SKM-1 (cell line): Measurements from ENCODE around the gene ATM.
"Not testable (repeated sequence)": the region's sequence is repeated elsewhere in the genome, so short reads cannot be mapped to it uniquely, and the experiment has no call there.

Experiments used
- DNase-seq: peaks from one replicate; lab custom pipeline; 2025; ENCODE audit not compliant: unreplicated experiment; lab: John Stamatoyannopoulos, UW

Gene ATM

GRCh38 chr11:108221911-108222573, 825 bp upstream of the ATM start:
- DNase-seq, result no peak

GRCh38 chr11:108223348-108224149, 682 bp downstream of the ATM start:
- DNase-seq, result no peak

- no peak for DNase-seq
Measured at GRCh38 chr11:108224366-108224765, 1.5 kb downstream of the ATM start.

GRCh38 chr11:108224911-108225786, 2.3 kb downstream of the ATM start:
- DNase-seq, result no peak

- DNase-seq, result no peak
Measured at GRCh38 chr11:108226036-108226435, 3.2 kb downstream of the ATM start.

- DNase-seq, result no peak
Measured at GRCh38 chr11:108228251-108228650, 5.4 kb downstream of the ATM start.

- no peak for DNase-seq
Measured at GRCh38 chr11:108233277-108233945, 10.5 kb downstream of the ATM start.

GRCh38 chr11:108235192-108235591, 12.3 kb downstream of the ATM start:
- no peak for DNase-seq

GRCh38 chr11:108235633-108236032, 12.8 kb downstream of the ATM start:
- DNase-seq, result no peak

GRCh38 chr11:108237058-108237481, 14.2 kb downstream of the ATM start:
- no peak for DNase-seq

GRCh38 chr11:108239076-108239475, 16.2 kb downstream of the ATM start:
- DNase-seq, result no peak

GRCh38 chr11:108241330-108242037, 18.6 kb downstream of the ATM start:
- DNase-seq, result no peak

GRCh38 chr11:108242422-108242821, 19.6 kb downstream of the ATM start:
- DNase-seq, result no peak

GRCh38 chr11:108246308-108246707, 23.4 kb downstream of the ATM start:
- DNase-seq, result no peak

GRCh38 chr11:108246885-108247284, 24.0 kb downstream of the ATM start:
- DNase-seq, result no peak

- DNase-seq, result no peak
Measured at GRCh38 chr11:108253176-108253575, 30.3 kb downstream of the ATM start.

- DNase-seq, result no peak
Measured at GRCh38 chr11:108269583-108269982, 46.7 kb downstream of the ATM start.

- not testable (repeated sequence) for DNase-seq
Measured at GRCh38 chr11:108276985-108277616, 54.2 kb downstream of the ATM start.

GRCh38 chr11:108278546-108278945, 55.7 kb downstream of the ATM start:
- no peak for DNase-seq

- no peak for DNase-seq
Measured at GRCh38 chr11:108278954-108279353, 56.1 kb downstream of the ATM start.
